WTC11 (cell line): ENCODE data around the gene ZNF415.
"Not testable (repeated sequence)": the region's sequence is repeated elsewhere in the genome, so short reads cannot be mapped to it uniquely, and the experiment has no call there.

ENCODE experiments used
- CTCF ChIP-seq: fragments of 200-600 bp; IDR thresholded peaks from 2 replicates; pipeline ENCODE4 v1.8.0; 2022; ENCODE audit warnings: antibody characterized with exemption
- JUN ChIP-seq: sonication (generic); formaldehyde crosslinking; IDR thresholded peaks from 2 replicates; pipeline ENCODE4 v1.8.0; 2023; ENCODE audit warnings: mild to moderate bottlenecking, missing genetic modification reagents
- KAT7 ChIP-seq: sonication (generic); formaldehyde crosslinking; IDR thresholded peaks from 2 replicates; pipeline ENCODE4 v1.8.1; 2023; ENCODE audit warnings: missing genetic modification reagents, mild to moderate bottlenecking, borderline replicate concordance
- RELA ChIP-seq: sonication (generic); formaldehyde crosslinking; IDR thresholded peaks from 2 replicates; pipeline ENCODE4 v1.8.1; 2022; ENCODE audit warnings: missing genetic modification reagents, mild to moderate bottlenecking, borderline replicate concordance
- SMAD3 ChIP-seq: sonication (generic); formaldehyde crosslinking; IDR thresholded peaks from 2 replicates; pipeline ENCODE4 v1.8.0; 2022; ENCODE audit warnings: missing genetic modification reagents, mild to moderate bottlenecking, borderline replicate concordance
- SP1 ChIP-seq: sonication (generic); formaldehyde crosslinking; conservative IDR thresholded peaks from 2 replicates; pipeline ENCODE4 v1.8.1; 2022; ENCODE audit warnings: missing genetic modification reagents

DNA sequence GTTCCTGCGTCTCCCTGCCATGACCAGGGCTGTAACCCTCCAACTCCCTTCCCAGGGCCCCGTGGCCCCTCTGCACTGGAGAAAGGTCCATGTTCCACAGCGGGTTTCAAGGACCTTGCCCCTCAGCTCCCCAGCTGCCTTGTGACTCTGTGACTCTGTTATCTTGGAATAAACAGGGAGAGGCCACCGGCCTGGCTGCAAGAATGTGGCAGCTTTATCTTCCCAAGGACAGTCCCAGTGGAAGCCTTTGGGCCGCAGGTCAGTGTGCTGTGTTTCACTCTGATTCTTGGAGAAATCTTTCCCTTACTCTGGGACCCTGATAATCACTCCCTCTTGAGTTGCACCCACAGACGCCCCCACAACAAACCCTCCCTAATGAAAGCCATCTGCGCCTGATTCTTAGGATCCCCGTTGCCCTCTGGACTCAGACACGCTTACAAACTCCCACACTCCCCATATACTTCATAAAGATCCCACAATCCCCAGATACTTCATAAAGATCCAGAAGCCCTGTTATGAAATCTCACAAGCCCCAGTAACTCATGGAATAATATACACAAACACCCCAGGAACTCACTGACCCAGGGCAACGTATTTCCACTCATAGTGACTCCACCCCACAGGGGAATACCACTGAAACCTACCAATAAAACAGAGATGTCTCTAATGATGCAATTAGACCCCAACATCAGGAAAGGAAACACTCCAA, 35.6 kb downstream of the ZNF415 start:
- TF ChIP-seq SP1; KAT7 (CRISPR knock-in tag); JUN (CRISPR knock-in tag); RELA (CRISPR knock-in tag); CTCF; SMAD3 (CRISPR knock-in tag): not testable (repeated sequence)
